BJ (cell line): ENCODE data around the gene ANK2. TPM values are rescaled to one million over a fixed set of nuclear protein-coding genes. Genes with fewer than 3 reads are reported as not detected.

Experiments used
- CTCF ChIA-PET: fragments of 350-600 bp; formaldehyde crosslinking; extraction: SDS; loops from one replicate; lab custom pipeline; 2021; ENCODE audit warnings: antibody characterized with exemption, inconsistent platforms; lab: Yijun Ruan, JAX
- POLR2A ChIA-PET: fragments of 300-600 bp; sonication (Branson Sonifier 250); formaldehyde crosslinking; extraction: SDS; loops from one replicate; lab custom pipeline; 2021; ENCODE audit warnings: antibody characterized with exemption; lab: Charles Lee
- DNase-seq: peaks from one replicate; pipeline ENCODE4 v3.0.0-alpha.2; 2011; ENCODE audit warnings: low read depth
- H3K27me3 ChIP-seq: 2 replicates; pipeline ENCODE4 v1.6.0; 2011; ENCODE audit warnings: low read length; ENCODE audit not compliant: control insufficient read depth, insufficient read depth
- H3K36me3 ChIP-seq: 2 replicates; pipeline ENCODE4 v1.5.1; 2011; ENCODE audit warnings: low read length; ENCODE audit not compliant: control insufficient read depth, insufficient read depth
- H3K4me3 ChIP-seq: 2 replicates; pipeline ENCODE4 v1.5.1; 2011; ENCODE audit warnings: low read depth, mild to moderate bottlenecking, control low read depth, low read length
- polyA plus RNA-seq: library from polyadenylated mRNA; depleted of rRNA; stranded (reverse); fragments of >200 nt; gene quantifications from 2 replicates; pipeline ENCODE4 v1.2.3, GENCODE V29; 2011
- TF ChIP-seq, protein P1 (sequence below): IDR thresholded peaks from 2 replicates; pipeline ENCODE4 v1.5.1; 2011; ENCODE audit warnings: low read depth, mild to moderate bottlenecking, control low read depth, inconsistent platforms, low read length, moderate library complexity; ENCODE audit not compliant: insufficient read depth

Gene ANK2
- polyA plus RNA-seq, 1 experiment, result 2.3 TPM

DNA sequence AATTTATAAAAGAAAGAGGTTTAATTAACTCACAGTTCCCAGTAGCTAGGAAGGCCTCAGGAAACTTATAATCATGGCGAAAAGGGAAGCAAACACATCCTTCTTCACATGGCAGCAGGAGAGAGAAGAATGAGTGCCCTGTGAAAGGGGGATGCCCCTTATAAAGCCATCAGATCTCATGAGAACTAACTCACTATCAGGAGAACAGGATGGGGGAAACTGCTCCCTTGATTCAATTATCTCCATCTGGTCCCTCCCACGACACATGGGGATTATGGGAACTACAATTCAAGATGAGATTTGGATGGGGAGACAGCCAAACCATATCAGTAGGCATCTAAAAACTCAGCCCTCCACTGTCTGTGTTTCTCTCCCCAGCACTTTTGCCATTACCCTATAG, 22.4 kb downstream of the ANK2 start:
- TF ChIP-seq, protein P1, sequence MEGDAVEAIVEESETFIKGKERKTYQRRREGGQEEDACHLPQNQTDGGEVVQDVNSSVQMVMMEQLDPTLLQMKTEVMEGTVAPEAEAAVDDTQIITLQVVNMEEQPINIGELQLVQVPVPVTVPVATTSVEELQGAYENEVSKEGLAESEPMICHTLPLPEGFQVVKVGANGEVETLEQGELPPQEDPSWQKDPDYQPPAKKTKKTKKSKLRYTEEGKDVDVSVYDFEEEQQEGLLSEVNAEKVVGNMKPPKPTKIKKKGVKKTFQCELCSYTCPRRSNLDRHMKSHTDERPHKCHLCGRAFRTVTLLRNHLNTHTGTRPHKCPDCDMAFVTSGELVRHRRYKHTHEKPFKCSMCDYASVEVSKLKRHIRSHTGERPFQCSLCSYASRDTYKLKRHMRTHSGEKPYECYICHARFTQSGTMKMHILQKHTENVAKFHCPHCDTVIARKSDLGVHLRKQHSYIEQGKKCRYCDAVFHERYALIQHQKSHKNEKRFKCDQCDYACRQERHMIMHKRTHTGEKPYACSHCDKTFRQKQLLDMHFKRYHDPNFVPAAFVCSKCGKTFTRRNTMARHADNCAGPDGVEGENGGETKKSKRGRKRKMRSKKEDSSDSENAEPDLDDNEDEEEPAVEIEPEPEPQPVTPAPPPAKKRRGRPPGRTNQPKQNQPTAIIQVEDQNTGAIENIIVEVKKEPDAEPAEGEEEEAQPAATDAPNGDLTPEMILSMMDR, result no peak
- DNase-seq, result no peak
- POLR2A ChIA-PET, result no interaction called here
- Histone ChIP-seq H3K27me3 (no peaks in the 10 kb centered on the region; the same call in 1 of the 2 replicates), H3K4me3 (no peak overlapping the region), H3K36me3 (no peaks in the 10 kb centered on the region)
- CTCF ChIA-PET, result no interaction called here

- ChIA-PET CTCF (interaction anchor here (1.0 kb wide), 1 partner anchor 20 kb away, joined by 3 read pairs; no protein-coding TSS in a partner anchor), POLR2A (no interaction called here)
- H3K4me3 ChIP-seq, result no peak overlapping the region
- H3K36me3 ChIP-seq, result no peaks in the 10 kb centered on the region
- TF ChIP-seq, protein P1, result no peak
- no peaks in the 10 kb centered on the region; the same call in 1 of the 2 replicates for H3K27me3 ChIP-seq
- no peak for DNase-seq
These were observed 24.1 kb downstream of the ANK2 start for GRCh38 chr4:113073451-113074005.

DNA sequence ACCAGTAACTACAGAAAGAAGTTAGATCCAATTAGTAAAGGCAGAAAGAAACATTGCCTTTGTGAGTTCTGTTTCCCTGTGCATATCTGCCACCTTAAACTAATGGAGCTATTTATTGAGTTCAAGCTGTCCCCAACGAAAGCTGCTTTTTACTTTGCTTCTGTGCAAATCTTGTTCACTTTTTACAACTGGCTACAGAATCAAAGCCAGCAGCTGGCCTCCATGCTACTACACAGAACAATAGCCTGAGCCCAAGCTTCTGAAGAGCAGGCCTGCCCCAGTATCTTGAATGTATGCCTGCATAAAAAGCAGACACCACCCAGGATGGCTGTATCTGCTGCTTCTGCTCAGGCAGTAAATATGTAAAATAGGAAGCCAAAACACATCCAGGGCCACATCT, 28.1 kb downstream of the ANK2 start:
- CTCF ChIA-PET, result no interaction called here

GRCh38 chr4:113078066-113078465, 28.6 kb downstream of the ANK2 start:
- no peak for DNase-seq
- CTCF ChIA-PET, result no interaction called here

More for the DNA sequence above, 28.1 kb downstream of the ANK2 start:
- Histone ChIP-seq H3K36me3 (no peaks in the 10 kb centered on the region), H3K27me3 (no peaks in the 10 kb centered on the region), H3K4me3 (no peak overlapping the region)
- POLR2A ChIA-PET, result no interaction called here
- DNase-seq, result no peak
- TF ChIP-seq, protein P1, result no peak

DNA sequence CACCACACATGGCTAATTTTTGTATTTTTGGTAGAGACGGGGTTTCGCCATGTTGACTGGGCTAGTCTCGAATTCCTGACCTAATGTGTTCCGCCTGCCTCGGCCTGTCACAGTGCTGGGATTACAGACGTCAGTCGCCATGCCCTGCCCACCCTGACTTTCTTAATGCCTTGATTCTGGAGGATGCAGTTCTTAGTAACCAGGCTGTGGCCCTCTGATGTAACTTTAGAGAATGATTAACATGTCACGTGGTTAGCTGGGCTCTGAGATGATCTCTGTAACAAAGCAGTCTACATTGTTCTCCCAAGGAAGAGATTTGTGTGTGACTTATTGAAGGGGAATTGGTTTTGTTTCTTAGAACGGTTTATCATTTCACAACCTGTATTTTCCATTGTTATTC, 30.6 kb downstream of the ANK2 start:
- no peak for DNase-seq
- CTCF ChIA-PET, result no interaction called here

More at GRCh38 chr4:113078066-113078465, 28.6 kb downstream of the ANK2 start:
- H3K27me3 ChIP-seq, result no peaks in the 10 kb centered on the region
- POLR2A ChIA-PET, result no interaction called here
- TF ChIP-seq, protein P1, result no peak
- no peaks in the 10 kb centered on the region for H3K36me3 ChIP-seq
- no peak overlapping the region for H3K4me3 ChIP-seq

More for the DNA sequence above, 30.6 kb downstream of the ANK2 start:
- no peak overlapping the region for H3K4me3 ChIP-seq
- TF ChIP-seq, protein P1, result no peak
- H3K27me3 ChIP-seq, result no peaks in the 10 kb centered on the region
- H3K36me3 ChIP-seq, result no peaks in the 10 kb centered on the region
- POLR2A ChIA-PET, result no interaction called here
